HG03442 (cell line): ENCODE results near the gene MAZ.
"Not testable (repeated sequence)": the region's sequence is repeated elsewhere in the genome, so short reads cannot be mapped to it uniquely, and the experiment has no call there.

ENCODE experiments used
- ATAC-seq: cut with Tn5 transposase; IDR thresholded peaks from one replicate; pipeline ENCODE4 v1.9.1; 2021; ENCODE audit warnings: mild to moderate bottlenecking, moderate library complexity; ENCODE audit not compliant: unreplicated experiment

Gene MAZ

GRCh38 chr16:29784157-29784556, 22.2 kb upstream of the MAZ start:
- ATAC-seq = no peak

GRCh38 chr16:29784901-29785500, 21.3 kb upstream of the MAZ start:
- no peak for ATAC-seq

GRCh38 chr16:29787155-29787554, 19.2 kb upstream of the MAZ start:
- not testable (repeated sequence) for ATAC-seq

GRCh38 chr16:29789775-29790182, 16.6 kb upstream of the MAZ start:
- no peak for ATAC-seq

GRCh38 chr16:29790183-29790948, 16.0 kb upstream of the MAZ start, which contains the start of gene KIF22:
TSS of gene KIF22 (plus strand) at chr16:29790751. CDS start at chr16:29790760, 9 bp downstream.
- ATAC-seq = peak; percentile 91

GRCh38 chr16:29790949-29791844, 15.1 kb upstream of the MAZ start:
- peak; percentile 17 for ATAC-seq

GRCh38 chr16:29791845-29792807, 14.2 kb upstream of the MAZ start:
- ATAC-seq = no peak

- ATAC-seq = not testable (repeated sequence)
Measured at GRCh38 chr16:29793153-29793552, 13.2 kb upstream of the MAZ start.

GRCh38 chr16:29794231-29794710, 12.1 kb upstream of the MAZ start:
- no peak for ATAC-seq

GRCh38 chr16:29802416-29802935, 3.9 kb upstream of the MAZ start:
- ATAC-seq = no peak

- ATAC-seq = no peak
Measured at GRCh38 chr16:29804020-29804419, 2.3 kb upstream of the MAZ start.

- ATAC-seq = no peak
Measured at GRCh38 chr16:29804455-29805231, 1.7 kb upstream of the MAZ start.

- peak; percentile 48 for ATAC-seq
Measured at GRCh38 chr16:29805232-29806098, 864 bp upstream of the MAZ start.

- ATAC-seq = no peak
Measured at GRCh38 chr16:29806641-29807425, 504 bp downstream of the MAZ start.

- ATAC-seq = no peak
Measured at GRCh38 chr16:29807426-29808218, 1.3 kb downstream of the MAZ start.

- ATAC-seq = no peak
Measured at GRCh38 chr16:29808219-29808900, 2.0 kb downstream of the MAZ start.
